ENCODE results near the gene NTRK1.

Gene NTRK1

DNA sequence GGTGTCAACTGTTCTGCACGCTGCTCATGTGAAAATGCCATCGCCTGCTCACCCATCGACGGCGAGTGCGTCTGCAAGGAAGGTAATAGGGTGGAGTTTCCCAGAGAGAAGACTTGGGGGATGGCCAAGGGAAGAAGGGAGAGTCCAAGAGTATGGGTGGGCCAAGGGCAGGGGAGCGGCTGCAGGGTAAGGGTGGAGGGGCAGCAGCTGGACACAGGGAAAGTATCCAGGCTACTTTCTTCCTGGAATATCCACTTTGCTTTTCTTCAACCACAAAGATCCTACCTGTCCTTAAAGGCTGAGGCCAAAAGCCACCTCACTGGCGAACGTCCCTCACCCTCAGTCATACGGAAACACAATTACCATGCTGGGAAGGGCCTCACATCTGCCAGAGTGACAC lies 48.3 kb downstream of the NTRK1 start:
- TF ChIP-seq, protein P1, sequence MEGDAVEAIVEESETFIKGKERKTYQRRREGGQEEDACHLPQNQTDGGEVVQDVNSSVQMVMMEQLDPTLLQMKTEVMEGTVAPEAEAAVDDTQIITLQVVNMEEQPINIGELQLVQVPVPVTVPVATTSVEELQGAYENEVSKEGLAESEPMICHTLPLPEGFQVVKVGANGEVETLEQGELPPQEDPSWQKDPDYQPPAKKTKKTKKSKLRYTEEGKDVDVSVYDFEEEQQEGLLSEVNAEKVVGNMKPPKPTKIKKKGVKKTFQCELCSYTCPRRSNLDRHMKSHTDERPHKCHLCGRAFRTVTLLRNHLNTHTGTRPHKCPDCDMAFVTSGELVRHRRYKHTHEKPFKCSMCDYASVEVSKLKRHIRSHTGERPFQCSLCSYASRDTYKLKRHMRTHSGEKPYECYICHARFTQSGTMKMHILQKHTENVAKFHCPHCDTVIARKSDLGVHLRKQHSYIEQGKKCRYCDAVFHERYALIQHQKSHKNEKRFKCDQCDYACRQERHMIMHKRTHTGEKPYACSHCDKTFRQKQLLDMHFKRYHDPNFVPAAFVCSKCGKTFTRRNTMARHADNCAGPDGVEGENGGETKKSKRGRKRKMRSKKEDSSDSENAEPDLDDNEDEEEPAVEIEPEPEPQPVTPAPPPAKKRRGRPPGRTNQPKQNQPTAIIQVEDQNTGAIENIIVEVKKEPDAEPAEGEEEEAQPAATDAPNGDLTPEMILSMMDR (IDR thresholded peaks at IDR 0.05; ENCODE audit: low read depth, low read length), result no peak
- TF ChIP-seq, protein P2, sequence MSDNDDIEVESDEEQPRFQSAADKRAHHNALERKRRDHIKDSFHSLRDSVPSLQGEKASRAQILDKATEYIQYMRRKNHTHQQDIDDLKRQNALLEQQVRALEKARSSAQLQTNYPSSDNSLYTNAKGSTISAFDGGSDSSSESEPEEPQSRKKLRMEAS (IDR thresholded peaks at IDR 0.05; ENCODE audit: low read depth, low read length), result no peak
- no peak for TF ChIP-seq MYC (IDR thresholded peaks at IDR 0.05; ENCODE audit: low read depth, low read length)
- TF ChIP-seq POLR2A (IDR thresholded peaks at IDR 0.05; ENCODE audit: extremely low read depth, insufficient read length), result no peak
- no peak overlapping the region for H3K4me3 ChIP-seq (ENCODE audit: low read depth, low read length)
- no peak for DNase-seq (ENCODE audit: low read depth)

DNA sequence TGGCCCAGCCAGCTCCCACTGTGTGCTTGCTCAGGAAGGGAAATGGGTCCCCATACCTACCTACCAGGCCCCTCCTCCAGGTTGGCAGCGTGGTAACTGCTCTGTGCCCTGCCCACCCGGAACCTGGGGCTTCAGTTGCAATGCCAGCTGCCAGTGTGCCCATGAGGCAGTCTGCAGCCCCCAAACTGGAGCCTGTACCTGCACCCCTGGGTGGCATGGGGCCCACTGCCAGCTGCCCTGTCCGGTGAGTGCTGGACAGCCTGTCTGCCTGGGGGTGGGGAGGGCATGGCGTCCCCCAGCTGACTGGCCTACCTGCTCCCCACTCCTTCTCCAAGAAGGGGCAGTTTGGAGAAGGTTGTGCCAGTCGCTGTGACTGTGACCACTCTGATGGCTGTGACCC lies 49.0 kb downstream of the NTRK1 start:
- TF ChIP-seq, protein P1 (IDR thresholded peaks at IDR 0.05; ENCODE audit: low read depth, low read length), result no peak
- TF ChIP-seq POLR2A (IDR thresholded peaks at IDR 0.05; ENCODE audit: extremely low read depth, insufficient read length) (no peak), MYC (IDR thresholded peaks at IDR 0.05; ENCODE audit: low read depth, low read length) (no peak)
- TF ChIP-seq, protein P2 (IDR thresholded peaks at IDR 0.05; ENCODE audit: low read depth, low read length), result no peak
- no peak overlapping the region for H3K4me3 ChIP-seq (ENCODE audit: low read depth, low read length)
- DNase-seq (ENCODE audit: low read depth), result no peak

DNA sequence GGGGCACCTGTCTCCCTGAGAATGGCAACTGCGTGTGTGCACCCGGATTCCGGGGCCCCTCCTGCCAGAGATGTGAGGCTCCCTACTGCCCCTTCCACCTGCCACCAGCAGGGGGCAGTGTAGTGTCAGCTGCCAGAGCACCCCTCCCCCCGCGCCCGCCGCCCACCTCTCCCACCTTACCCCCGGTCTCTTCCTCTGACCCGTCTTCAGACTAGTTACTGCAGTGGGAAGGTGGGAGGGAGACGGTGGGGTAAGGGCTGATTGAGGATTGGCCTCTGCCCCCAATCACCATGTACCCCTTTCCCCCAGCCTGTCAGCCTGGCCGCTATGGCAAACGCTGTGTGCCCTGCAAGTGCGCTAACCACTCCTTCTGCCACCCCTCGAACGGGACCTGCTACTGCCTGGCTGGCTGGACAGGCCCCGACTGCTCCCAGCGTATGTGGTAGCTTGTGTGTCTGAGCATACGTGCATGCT lies 49.7 kb downstream of the NTRK1 start:
- DNase-seq (ENCODE audit: low read depth), result peak; percentile 67
- TF ChIP-seq, protein P1 (IDR thresholded peaks at IDR 0.05; ENCODE audit: low read depth, low read length), result peak; percentile 71
- TF ChIP-seq, protein P2 (IDR thresholded peaks at IDR 0.05; ENCODE audit: low read depth, low read length), result no peak
- no peak overlapping the region for H3K4me3 ChIP-seq (ENCODE audit: low read depth, low read length)

DNA sequence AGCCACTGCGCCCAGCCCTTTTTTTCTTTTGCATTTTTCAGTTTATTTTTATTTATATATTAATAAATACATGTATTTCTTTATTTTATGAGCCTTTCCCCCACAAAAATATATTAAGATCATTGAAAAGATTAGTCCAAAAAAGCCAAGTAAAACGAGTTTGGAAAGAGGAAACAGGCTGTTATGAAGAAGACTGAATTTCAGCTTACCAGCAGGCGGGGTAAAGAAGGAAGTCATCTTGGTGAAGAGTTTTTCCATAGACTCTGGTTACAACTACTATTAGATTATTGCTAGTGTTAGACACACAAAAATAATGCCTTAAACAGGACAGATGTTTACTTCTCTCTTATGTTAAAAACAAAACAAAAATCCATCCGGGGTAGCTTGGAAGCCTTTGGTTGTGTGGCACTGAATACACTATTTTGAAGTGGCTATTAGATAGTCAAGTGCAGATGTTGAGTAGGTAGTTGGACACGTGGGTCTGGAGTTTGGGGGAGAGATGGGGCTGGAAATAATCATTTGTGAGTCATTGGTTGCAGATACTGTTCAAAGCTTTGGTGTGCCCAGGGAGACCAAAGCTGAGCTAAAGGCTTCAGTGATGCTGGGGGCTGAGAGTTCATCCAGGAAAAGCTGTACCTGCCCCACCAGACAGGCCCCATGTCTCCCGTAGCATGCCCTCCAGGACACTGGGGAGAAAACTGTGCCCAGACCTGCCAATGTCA lies 51.1 kb downstream of the NTRK1 start:
- DNase-seq (ENCODE audit: low read depth), result peak; percentile 49
- H3K4me3 ChIP-seq (ENCODE audit: low read depth, low read length), result no peak overlapping the region
- TF ChIP-seq, protein P1 (IDR thresholded peaks at IDR 0.05; ENCODE audit: low read depth, low read length), result no peak

DNA sequence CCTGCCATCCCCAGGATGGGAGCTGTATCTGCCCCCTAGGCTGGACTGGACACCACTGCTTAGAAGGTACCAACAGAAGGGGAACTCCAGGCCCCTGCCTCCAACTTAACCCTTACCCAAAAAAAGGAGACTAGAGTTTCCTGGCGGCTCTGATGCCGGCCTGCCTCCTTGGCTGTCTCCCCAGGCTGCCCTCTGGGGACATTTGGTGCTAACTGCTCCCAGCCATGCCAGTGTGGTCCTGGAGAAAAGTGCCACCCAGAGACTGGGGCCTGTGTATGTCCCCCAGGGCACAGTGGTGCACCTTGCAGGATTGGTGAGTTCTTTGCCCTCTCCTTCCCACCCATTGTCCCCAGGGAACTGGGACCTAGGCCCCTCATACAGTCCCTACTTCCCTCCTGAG lies 51.6 kb downstream of the NTRK1 start:
- TF ChIP-seq, protein P1 (IDR thresholded peaks at IDR 0.05; ENCODE audit: low read depth, low read length), result no peak
- TF ChIP-seq MYC (IDR thresholded peaks at IDR 0.05; ENCODE audit: low read depth, low read length) (no peak), POLR2A (IDR thresholded peaks at IDR 0.05; ENCODE audit: extremely low read depth, insufficient read length) (no peak)
- TF ChIP-seq, protein P2 (IDR thresholded peaks at IDR 0.05; ENCODE audit: low read depth, low read length), result no peak
- no peak for DNase-seq (ENCODE audit: low read depth)
- no peak overlapping the region for H3K4me3 ChIP-seq (ENCODE audit: low read depth, low read length)
